ENCODE data around the gene ZFAND2B.

The ZFAND2B gene

GRCh38 chr2:219228041-219228910, 21.7 kb downstream of the ZFAND2B start:
- Histone ChIP-seq H3K27me3 (replicated peaks) (no peaks in the 10 kb centered on the region), H3K27ac (no peak overlapping the region), H3K4me3 (ENCODE audit: low read depth, low read length) (peak overlapping the region; percentile 87), H3K36me3 (replicated peaks) (peaks cover 39% of the 10 kb centered on the region)
- in situ Hi-C loops (cut with HindIII; ENCODE audit: low pct_ligation_motif_present, low sequenced_read_pairs) = no loop called here
- DNase-seq = no peak
- no peak for TF ChIP-seq CTCF (IDR thresholded peaks at IDR 0.05; ENCODE audit: low read depth, low read length, missing control alignments)

DNA sequence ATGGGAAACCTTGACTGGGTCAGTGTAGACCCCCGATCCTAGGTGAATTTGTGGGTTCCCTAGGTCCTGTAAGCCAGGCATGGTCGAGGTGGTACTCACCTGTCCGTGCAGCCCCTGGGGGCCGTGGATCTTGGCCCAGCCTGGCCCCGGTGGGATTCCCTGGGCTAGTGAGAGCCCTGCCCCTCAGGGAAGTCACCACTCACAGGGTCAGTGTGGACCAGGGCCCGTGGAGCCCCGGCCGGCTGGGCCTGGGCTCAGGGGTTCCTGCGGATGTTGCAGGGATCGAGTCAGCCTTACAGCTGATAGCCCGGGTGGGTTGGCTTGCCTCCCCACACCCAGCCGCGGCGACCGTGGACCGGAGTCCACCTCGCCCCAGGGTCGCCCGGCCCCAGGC, 22.3 kb downstream of the ZFAND2B start:
- TF ChIP-seq CTCF (IDR thresholded peaks at IDR 0.05; ENCODE audit: low read depth, low read length, missing control alignments) = no peak
- in situ Hi-C loops (cut with HindIII; ENCODE audit: low pct_ligation_motif_present, low sequenced_read_pairs) = no loop called here

DNA sequence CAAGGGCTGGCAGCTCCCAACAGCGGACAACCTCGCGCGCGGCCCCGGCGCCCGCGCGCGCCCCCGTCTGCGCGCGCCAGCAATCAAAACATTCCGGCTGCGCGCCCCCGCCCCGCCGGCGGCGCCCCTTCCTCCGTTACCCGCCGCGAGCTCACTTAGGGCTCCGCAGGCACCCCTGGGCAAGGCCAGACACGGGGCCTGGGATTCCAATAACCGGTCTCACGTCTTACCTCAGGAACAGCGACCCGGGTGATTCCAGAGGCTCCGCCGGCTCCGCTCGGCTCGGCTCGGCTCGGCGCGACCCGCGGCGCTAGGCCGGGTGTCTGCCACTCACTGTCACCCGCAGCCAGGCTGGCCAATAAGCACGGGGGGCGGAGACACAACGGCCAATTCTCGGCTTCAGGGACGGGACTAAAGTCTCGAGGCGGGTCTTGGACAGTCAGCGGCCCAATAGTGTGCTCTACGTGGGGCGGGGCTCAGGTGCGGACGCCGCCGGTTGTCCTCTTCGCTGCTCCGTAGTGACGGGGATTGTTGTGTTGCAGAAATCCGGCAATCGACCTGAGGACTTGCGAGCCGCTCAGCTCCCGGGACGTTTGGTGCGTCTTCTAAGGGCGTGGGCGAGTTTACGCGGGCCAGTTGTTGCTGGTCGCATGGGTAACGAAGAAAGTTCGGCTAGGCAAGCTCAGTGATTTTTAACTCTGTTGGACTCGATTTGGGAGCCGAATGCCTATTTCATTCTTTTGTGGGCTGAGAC, 22.9 kb downstream of the ZFAND2B start, which contains the start of the genes ANKZF1 and ATG9A:
Gene ANKZF1, plus strand, starts transcription at position 502 of the 754 bp plus-strand sequence. CDS start 452 bp downstream, outside the sequence.
Gene ATG9A, minus strand, starts transcription at position 332 of the 754 bp plus-strand sequence. CDS start 1,612 bp downstream, outside the sequence.
- Histone ChIP-seq H3K4me3 (ENCODE audit: low read depth, low read length) (peak within 1 kb of the TSS; percentile 87), H3K36me3 (replicated peaks) (peaks cover 39% of the 10 kb centered on the region), H3K27me3 (replicated peaks) (no peaks in the 10 kb centered on the region), H3K27ac (peak within 1 kb of the TSS; percentile 93)
- no peak for TF ChIP-seq CTCF (IDR thresholded peaks at IDR 0.05; ENCODE audit: low read depth, low read length, missing control alignments)
- peak; percentile 100 for DNase-seq
- in situ Hi-C loops (cut with HindIII; ENCODE audit: low pct_ligation_motif_present, low sequenced_read_pairs) = no loop called here

More for the DNA sequence above, 22.3 kb downstream of the ZFAND2B start:
- Histone ChIP-seq H3K27ac (peak overlapping the region; percentile 93), H3K36me3 (replicated peaks) (peaks cover 39% of the 10 kb centered on the region), H3K27me3 (replicated peaks) (no peaks in the 10 kb centered on the region), H3K4me3 (ENCODE audit: low read depth, low read length) (peak overlapping the region; percentile 87)
- no peak for DNase-seq

DNA sequence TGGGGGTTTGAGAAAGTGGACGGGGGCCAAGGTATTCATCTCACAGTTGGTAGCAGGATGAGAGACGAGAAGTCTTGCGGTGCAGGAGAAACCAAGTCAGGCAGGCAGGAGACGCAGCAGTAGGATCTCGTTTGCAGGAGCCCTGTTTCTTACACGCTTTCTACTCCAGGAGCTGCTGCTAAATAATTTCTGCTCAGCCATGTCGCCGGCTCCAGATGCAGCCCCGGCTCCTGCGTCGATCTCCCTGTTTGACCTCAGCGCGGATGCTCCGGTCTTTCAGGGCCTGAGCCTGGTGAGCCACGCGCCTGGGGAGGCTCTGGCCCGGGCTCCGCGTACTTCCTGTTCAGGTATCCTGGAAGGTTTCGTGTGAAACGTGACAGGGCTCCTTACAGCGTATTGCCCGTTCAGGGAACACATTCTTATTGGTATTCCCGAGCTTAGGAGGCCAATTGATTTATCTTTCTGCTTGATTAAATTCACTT, 23.5 kb downstream of the ZFAND2B start:
- Histone ChIP-seq H3K4me3 (ENCODE audit: low read depth, low read length) (peak overlapping the region; percentile 87), H3K27me3 (replicated peaks) (no peaks in the 10 kb centered on the region), H3K36me3 (replicated peaks) (peaks cover 39% of the 10 kb centered on the region), H3K27ac (peak overlapping the region; percentile 93)
- peak; percentile 44 for DNase-seq
- in situ Hi-C loops (cut with HindIII; ENCODE audit: low pct_ligation_motif_present, low sequenced_read_pairs) = no loop called here
- no peak for TF ChIP-seq CTCF (IDR thresholded peaks at IDR 0.05; ENCODE audit: low read depth, low read length, missing control alignments)

DNA sequence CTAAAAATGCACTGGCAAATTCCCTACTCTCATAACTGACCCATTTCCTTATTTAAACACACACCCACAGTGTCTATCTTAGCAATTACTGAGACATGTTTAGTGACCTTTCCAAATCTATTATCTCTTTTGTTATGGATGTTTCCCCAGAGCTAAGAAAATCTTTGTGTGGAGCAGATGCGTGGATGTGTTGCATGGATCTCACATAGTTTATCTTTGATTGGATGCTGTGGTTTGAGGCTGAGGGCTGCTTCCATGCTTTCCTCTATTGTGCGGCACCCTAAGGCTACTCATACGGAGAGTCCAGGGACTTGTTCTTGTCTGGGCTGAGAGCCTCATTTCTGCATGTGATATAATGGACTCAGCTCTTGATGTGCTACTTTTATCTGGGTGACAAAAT, 27.7 kb downstream of the ZFAND2B start:
- Histone ChIP-seq H3K4me3 (ENCODE audit: low read depth, low read length) (no peak overlapping the region), H3K27me3 (replicated peaks) (no peaks in the 10 kb centered on the region), H3K27ac (no peak overlapping the region), H3K36me3 (replicated peaks) (peaks cover 59% of the 10 kb centered on the region)
- no peak for DNase-seq
- in situ Hi-C loops (cut with HindIII; ENCODE audit: low pct_ligation_motif_present, low sequenced_read_pairs) = no loop called here
- TF ChIP-seq CTCF (IDR thresholded peaks at IDR 0.05; ENCODE audit: low read depth, low read length, missing control alignments) = no peak

Data from brain microvascular endothelial cell (primary cell).